GM23338 (cell line): ENCODE measurements around the gene CPEB3. TPM values are rescaled to one million over a fixed set of nuclear protein-coding genes. Genes with fewer than 3 reads are reported as not detected.
"Not testable (repeated sequence)": the region's sequence is repeated elsewhere in the genome, so short reads cannot be mapped to it uniquely, and the experiment has no call there.

Experiments
- ATAC-seq: fragments of 200-7000 bp; cut with Tn5 transposase; 3 replicates; pipeline ENCODE4 v1.9.1; 2020
- DNase-seq: peaks from one replicate; pipeline ENCODE4 v3.0.0-alpha.2; 2015; ENCODE audit warnings: low spot score
- H2AFZ ChIP-seq: fragments of 200-600 bp; sonication (generic); 2 replicates; pipeline ENCODE4 v1.8.0; 2016; ENCODE audit warnings: antibody characterized with exemption, mild to moderate bottlenecking, moderate library complexity
- H3F3A ChIP-seq: fragments of 200-600 bp; sonication (generic); replicated peaks from 2 replicates; pipeline ENCODE4 v1.8.0; 2017; ENCODE audit warnings: antibody characterized with exemption, mixed run types, low read depth
- H3K27ac ChIP-seq: fragments of 200-600 bp; sonication (generic); 2 replicates; pipeline ENCODE4 v1.6.1; 2016; ENCODE audit warnings: low read depth
- H3K27me3 ChIP-seq: fragments of 200-600 bp; sonication (generic); 2 replicates; pipeline ENCODE4 v1.8.0; 2016; ENCODE audit warnings: mild to moderate bottlenecking, mixed run types, moderate library complexity; ENCODE audit not compliant: insufficient read depth
- H3K36me3 ChIP-seq: fragments of 200-600 bp; sonication (generic); 2 replicates; pipeline ENCODE4 v1.8.0; 2016; ENCODE audit warnings: mild to moderate bottlenecking; ENCODE audit not compliant: insufficient read depth
- H3K4me1 ChIP-seq: fragments of 200-600 bp; sonication (generic); 2 replicates; pipeline ENCODE4 v1.8.0; 2016; ENCODE audit warnings: mild to moderate bottlenecking, moderate library complexity; ENCODE audit not compliant: insufficient read depth
- H3K4me2 ChIP-seq: fragments of 200-600 bp; sonication (generic); 2 replicates; pipeline ENCODE4 v1.7.1; 2017; ENCODE audit warnings: mixed run types
- H3K4me3 ChIP-seq: fragments of 200-600 bp; sonication (generic); 2 replicates; pipeline ENCODE4 v1.6.1; 2016; ENCODE audit warnings: mixed run types
- H3K79me2 ChIP-seq: fragments of 200-600 bp; sonication (generic); replicated peaks from 2 replicates; pipeline ENCODE4 v1.8.0; 2017; ENCODE audit warnings: mild to moderate bottlenecking; ENCODE audit not compliant: insufficient read depth
- H3K9me2 ChIP-seq: fragments of 200-600 bp; sonication (generic); 2 replicates; pipeline ENCODE4 v1.8.0; 2017; ENCODE audit not compliant: insufficient read depth
- H4K20me1 ChIP-seq: fragments of 200-600 bp; sonication (generic); replicated peaks from 2 replicates; pipeline ENCODE4 v1.8.0; 2017; ENCODE audit warnings: mild to moderate bottlenecking; ENCODE audit not compliant: insufficient read depth
- H3K27ac Mint-ChIP-seq: 2 replicates; pipeline ENCODE4 v1.8.0; 2020; ENCODE audit warnings: inconsistent platforms, mild to moderate bottlenecking, moderate library complexity, mixed read lengths
- H3K27me3 Mint-ChIP-seq: 3 replicates; pipeline ENCODE4 v1.8.0; 2022; ENCODE audit warnings: low read depth, mild to moderate bottlenecking, moderate library complexity, mixed read lengths, inconsistent platforms; ENCODE audit not compliant: insufficient read depth, poor library complexity
- H3K36me3 Mint-ChIP-seq: 3 replicates; pipeline ENCODE4 v1.8.0; 2021; ENCODE audit warnings: low read depth, mild to moderate bottlenecking, inconsistent platforms, moderate library complexity, mixed read lengths
- H3K4me1 Mint-ChIP-seq: 3 replicates; pipeline ENCODE4 v1.8.0; 2020; ENCODE audit warnings: mild to moderate bottlenecking, inconsistent platforms, mixed read lengths
- H3K4me3 Mint-ChIP-seq: 3 replicates; pipeline ENCODE4 v1.8.0; 2021; ENCODE audit warnings: moderate library complexity, mild to moderate bottlenecking, inconsistent platforms, mixed read lengths
- H3K9me3 Mint-ChIP-seq: 3 replicates; pipeline ENCODE4 v1.8.0; 2020; ENCODE audit warnings: moderate library complexity, mild to moderate bottlenecking, inconsistent platforms, mixed read lengths
- CREB1 ChIP-seq: fragments of 250-450 bp; sonication (Bioruptor Pico); IDR thresholded peaks from 2 replicates; pipeline ENCODE4 v1.5.0; 2020; ENCODE audit warnings: low read depth, mild to moderate bottlenecking, moderate library complexity
- CTCF ChIP-seq, 2 experiments: fragments of 200-600 bp in 1 of 2; sonication (generic) in 1 of 2; conservative IDR thresholded peaks; 2 replicates each; pipeline versions ENCODE4 v1.5.1 to v1.6.1; 2016 to 2017; ENCODE audit warnings: antibody characterized with exemption in 2 of 2, low read depth in 2 of 2, mild to moderate bottlenecking in 2 of 2, moderate library complexity in 1 of 2
- NANOG ChIP-seq: IDR thresholded peaks from 2 replicates; pipeline ENCODE4 v1.6.1; 2016; ENCODE audit warnings: antibody characterized with exemption, borderline replicate concordance
- STAT1 ChIP-seq: IDR thresholded peaks from one replicate; pipeline ENCODE4 v1.6.1; 2016; ENCODE audit warnings: antibody characterized with exemption; ENCODE audit not compliant: unreplicated experiment
- ZNF331 ChIP-seq: fragments of 250-450 bp; sonication (Bioruptor Pico); IDR thresholded peaks from 2 replicates; pipeline ENCODE4 v1.5.0; 2020; ENCODE audit warnings: low read depth, mild to moderate bottlenecking, moderate library complexity
- ZNF462 ChIP-seq: fragments of 250-450 bp; sonication (Bioruptor Pico); IDR thresholded peaks from 2 replicates; pipeline ENCODE4 v1.5.0; 2020; ENCODE audit warnings: mild to moderate bottlenecking, moderate library complexity
- polyA plus RNA-seq: library from polyadenylated mRNA; unstranded; fragments of >200 nt; fragmentation: Nextera tagmentation; extraction: Ambion mirVana; gene quantifications from 2 replicates; pipeline ENCODE4 v1.2.1, GENCODE V29; 2016
- total RNA-seq: library from RNA; depleted of rRNA; stranded (reverse); fragments of >200 nt; shearing (Covaris generic); gene quantifications from 2 replicates; pipeline ENCODE4 v1.2.3, GENCODE V29; 2014

CPEB3 gene
- total and polyA plus RNA-seq, 2 experiments from 2014 or later: 0.74 to 1.9 TPM

GRCh38 chr10:92114917-92115316, 176.0 kb downstream of the CPEB3 start:
- not testable (repeated sequence) for H3K27ac Mint-ChIP-seq, H3K4me1 Mint-ChIP-seq, H3F3A ChIP-seq, H2AFZ ChIP-seq, H3K27me3 ChIP-seq, H3K27me3 Mint-ChIP-seq, H3K9me3 Mint-ChIP-seq, H3K9me2 ChIP-seq, H3K4me2 ChIP-seq, H3K4me3 Mint-ChIP-seq, H3K4me1 ChIP-seq, H3K27ac ChIP-seq, H3K4me3 ChIP-seq, H3K79me2 ChIP-seq, H4K20me1 ChIP-seq, H3K36me3 ChIP-seq, H3K36me3 Mint-ChIP-seq
- DNase-seq: peak; percentile 12
- ATAC-seq: peak; percentile 53; the same call in 2 of the 3 replicates

- TF ChIP-seq CREB1 (CRISPR knock-in tag): no peak
- no peak for TF ChIP-seq CTCF (conservative IDR thresholded peaks at IDR 0.05; ENCODE audit: low read depth in 2 of 2)
- no peak for TF ChIP-seq STAT1
- no peak for TF ChIP-seq ZNF462
- TF ChIP-seq ZNF331 (CRISPR knock-in tag): no peak
- TF ChIP-seq NANOG: no peak
- Histone ChIP-seq H3K36me3 (no peaks in the 10 kb centered on the region), H3K4me3 (no peak overlapping the region), H3F3A (no peaks in the 10 kb centered on the region), H4K20me1 (no peaks in the 10 kb centered on the region), H3K4me1 (no peaks in the 10 kb centered on the region), H3K9me2 (no peaks in the 10 kb centered on the region), H3K27ac (no peak overlapping the region), H3K4me2 (no peak overlapping the region), H3K79me2 (no peaks in the 10 kb centered on the region), H3K27me3 (no peaks in the 10 kb centered on the region), H2AFZ (no peak overlapping the region)
- peaks cover 3% of the 10 kb centered on the region for H3K27me3 Mint-ChIP-seq
- no peak overlapping the region for H3K4me3 Mint-ChIP-seq
- H3K9me3 Mint-ChIP-seq: no peaks in the 10 kb centered on the region
- H3K4me1 Mint-ChIP-seq: no peaks in the 10 kb centered on the region
- no peak for ATAC-seq
- no peaks in the 10 kb centered on the region for H3K36me3 Mint-ChIP-seq
- no peak overlapping the region for H3K27ac Mint-ChIP-seq
- no peak for DNase-seq
These were observed 176.8 kb downstream of the CPEB3 start for GRCh38 chr10:92113911-92114600.
